Peyer's patch (tissue), 4 donors: Measurements from ENCODE around the gene S100A3.

Experiments used
- POLR2A ChIP-seq, 2 donors: fragments of 450-650 bp; IDR thresholded peaks; one replicate each; pipeline ENCODE4 v1.5.1; 2017; ENCODE audit warnings: antibody characterized with exemption in 2 of 2, mild to moderate bottlenecking in 2 of 2, moderate library complexity in 2 of 2
- TF ChIP-seq, protein P1 (sequence below), 6 experiments: fragments of 450-650 bp in 4 of 6; fragments of 200-600 bp in 2 of 6; sonication (generic) in 1 of 6; IDR thresholded peaks; one replicate each; pipeline ENCODE4 v1.5.1; 2017 to 2019; ENCODE audit warnings: antibody characterized with exemption in 6 of 6, mild to moderate bottlenecking in 3 of 6, moderate library complexity in 1 of 6

DNA sequence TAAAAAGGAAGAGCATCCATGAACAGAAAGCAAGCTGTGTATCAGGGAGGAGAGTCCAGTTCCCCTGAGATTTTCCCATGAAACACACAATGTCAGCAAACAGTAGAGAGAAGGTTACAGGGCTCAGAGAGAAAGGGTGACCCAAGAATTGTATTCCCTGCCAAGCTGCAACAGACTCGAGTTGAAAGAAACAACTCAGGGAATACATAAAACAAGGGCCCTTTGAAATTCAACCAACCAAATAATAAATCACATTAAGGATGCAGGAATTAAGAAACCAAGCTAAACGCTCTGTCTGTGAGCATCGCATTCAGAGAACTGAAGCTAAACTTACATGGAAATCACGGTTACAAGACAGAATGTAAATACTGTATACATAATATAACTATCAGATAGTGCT lies 43.7 kb upstream of the S100A3 start:
- TF ChIP-seq, protein P1, sequence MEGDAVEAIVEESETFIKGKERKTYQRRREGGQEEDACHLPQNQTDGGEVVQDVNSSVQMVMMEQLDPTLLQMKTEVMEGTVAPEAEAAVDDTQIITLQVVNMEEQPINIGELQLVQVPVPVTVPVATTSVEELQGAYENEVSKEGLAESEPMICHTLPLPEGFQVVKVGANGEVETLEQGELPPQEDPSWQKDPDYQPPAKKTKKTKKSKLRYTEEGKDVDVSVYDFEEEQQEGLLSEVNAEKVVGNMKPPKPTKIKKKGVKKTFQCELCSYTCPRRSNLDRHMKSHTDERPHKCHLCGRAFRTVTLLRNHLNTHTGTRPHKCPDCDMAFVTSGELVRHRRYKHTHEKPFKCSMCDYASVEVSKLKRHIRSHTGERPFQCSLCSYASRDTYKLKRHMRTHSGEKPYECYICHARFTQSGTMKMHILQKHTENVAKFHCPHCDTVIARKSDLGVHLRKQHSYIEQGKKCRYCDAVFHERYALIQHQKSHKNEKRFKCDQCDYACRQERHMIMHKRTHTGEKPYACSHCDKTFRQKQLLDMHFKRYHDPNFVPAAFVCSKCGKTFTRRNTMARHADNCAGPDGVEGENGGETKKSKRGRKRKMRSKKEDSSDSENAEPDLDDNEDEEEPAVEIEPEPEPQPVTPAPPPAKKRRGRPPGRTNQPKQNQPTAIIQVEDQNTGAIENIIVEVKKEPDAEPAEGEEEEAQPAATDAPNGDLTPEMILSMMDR (IDR thresholded peaks at IDR 0.05), result no peak
- no peak for TF ChIP-seq POLR2A (IDR thresholded peaks at IDR 0.05)
